HepG2 (cell line): ENCODE measurements around the gene DNPEP. TPM values are rescaled to one million over a fixed set of nuclear protein-coding genes. Genes with fewer than 3 reads are reported as not detected.
A peak's percentile ranks its signal among the peaks of the same experiment; 100 is the strongest.

Source experiments
- ATAC-seq: fragments of 200-7000 bp; cut with Tn5 transposase; 3 replicates; pipeline ENCODE4 v1.9.1; 2020; ENCODE audit warnings: mild to moderate bottlenecking, moderate library complexity
- BruUV-seq: library from RNA; stranded (reverse); fragments of 400-500 nt; replicated peaks from 2 replicates; lab custom pipeline; 2021; lab: Mats Ljungman, UMichigan
- CTCF ChIA-PET: fragments of 300-600 bp; formaldehyde crosslinking; extraction: SDS; loops from one replicate; lab custom pipeline; 2021; ENCODE audit warnings: low total read pairs, inconsistent platforms, low intra/inter-chr PET ratio; lab: Yijun Ruan, JAX
- POLR2A ChIA-PET: fragments of 350-600 bp; sonication (Branson Sonifier 250); formaldehyde crosslinking; loops from one replicate; lab custom pipeline; 2020; ENCODE audit warnings: antibody characterized with exemption, inconsistent platforms; lab: Yijun Ruan, JAX
- DNase-seq: peaks from one replicate; pipeline ENCODE4 v3.0.0-alpha.2; 2015; ENCODE audit warnings: low spot score
- FAIRE-seq: peaks from 3 replicates; lab custom pipeline; 2011; peaks lifted over from hg19 to GRCh38; lab: Jason Lieb, UNC
- H2AFZ ChIP-seq: one replicate; pipeline ENCODE4 v1.6.1; 2011; ENCODE audit warnings: low read length, inconsistent platforms
- H3K27ac ChIP-seq: fragments of 300-600 bp; 3 replicates; pipeline ENCODE4 v1.8.0; 2011; ENCODE audit warnings: mixed run types, mild to moderate bottlenecking, mixed read lengths, low read length, inconsistent platforms; ENCODE audit not compliant: insufficient read depth; ENCODE audit errors: extremely low read length
- H3K27me3 ChIP-seq, 2 experiments: fragments of 200-600 bp in 1 of 2; 2 replicates in 1 of 2; 3 replicates in 1 of 2; pipeline versions ENCODE4 v1.6.0 to v1.8.0; 2011; ENCODE audit warnings: low read length in 2 of 2, mild to moderate bottlenecking in 2 of 2, moderate library complexity in 2 of 2, inconsistent platforms in 1 of 2; ENCODE audit not compliant: insufficient read depth in 2 of 2, control insufficient read depth in 1 of 2
- H3K36me3 ChIP-seq, 2 experiments: fragments of 200-600 bp in 1 of 2; replicated peaks in 1 of 2; 2 replicates in 1 of 2; 3 replicates in 1 of 2; pipeline versions ENCODE4 v1.5.1 to v1.8.0; 2011; ENCODE audit warnings: low read length in 2 of 2, inconsistent platforms in 1 of 2; ENCODE audit not compliant: insufficient read depth in 2 of 2, control insufficient read depth in 1 of 2
- H3K4me1 ChIP-seq: 2 replicates; pipeline ENCODE4 v1.5.1; 2012; ENCODE audit warnings: low read length, inconsistent platforms; ENCODE audit not compliant: insufficient read depth
- H3K4me2 ChIP-seq: 2 replicates; pipeline ENCODE4 v1.6.0; 2011; ENCODE audit warnings: low read depth, low read length, inconsistent platforms
- H3K4me3 ChIP-seq, 3 experiments: fragments of 200-600 bp in 1 of 3; sonication (generic), shearing (Covaris generic) in 1 of 3; replicated peaks in 1 of 3; 2 replicates each; pipeline ENCODE4 v1.5.1; 2011 to 2016; ENCODE audit warnings: low read length in 3 of 3, inconsistent platforms in 2 of 3, low read depth in 2 of 3, mild to moderate bottlenecking in 2 of 3, control low read depth in 1 of 3, mixed read lengths in 1 of 3; ENCODE audit not compliant: insufficient read depth in 1 of 3
- H3K79me2 ChIP-seq: one replicate; pipeline ENCODE4 v1.6.1; 2011; ENCODE audit warnings: low read length, inconsistent platforms; ENCODE audit not compliant: insufficient read depth
- H3K9ac ChIP-seq: 2 replicates; pipeline ENCODE4 v1.6.0; 2011; ENCODE audit warnings: mild to moderate bottlenecking, low read depth, low read length, inconsistent platforms; ENCODE audit not compliant: insufficient read depth
- H3K9me3 ChIP-seq: 2 replicates; pipeline ENCODE4 v1.5.1; 2012; ENCODE audit warnings: mild to moderate bottlenecking, low read length
- H4K20me1 ChIP-seq: 2 replicates; pipeline ENCODE4 v1.6.0; 2011; ENCODE audit warnings: inconsistent platforms, mild to moderate bottlenecking, low read length, moderate library complexity; ENCODE audit not compliant: insufficient read depth
- DPF2 ChIP-seq: sonication (generic); formaldehyde crosslinking; IDR thresholded peaks from 2 replicates; pipeline ENCODE4 v1.4.0; 2020; ENCODE audit warnings: mild to moderate bottlenecking, low read depth, missing genetic modification reagents, borderline replicate concordance
- PTBP1 ChIP-seq: fragments of 200-400 bp; formaldehyde crosslinking; IDR thresholded peaks from 2 replicates; pipeline ENCODE4 v1.6.1; 2018; ENCODE audit warnings: low read length, low read depth; ENCODE audit not compliant: poor library complexity, severe bottlenecking
- ZNF234 ChIP-seq: sonication (generic); formaldehyde crosslinking; conservative IDR thresholded peaks from 2 replicates; pipeline ENCODE4 v1.5.1; 2020; ENCODE audit warnings: mild to moderate bottlenecking, missing genetic modification reagents
- ZNF747 ChIP-seq: sonication (generic); formaldehyde crosslinking; IDR thresholded peaks from 2 replicates; pipeline ENCODE4 v1.8.1; 2023; ENCODE audit warnings: missing genetic modification reagents, mild to moderate bottlenecking, borderline replicate concordance
- ZNF75D ChIP-seq: sonication (generic); formaldehyde crosslinking; IDR thresholded peaks from 2 replicates; pipeline ENCODE4 v1.8.1; 2023; ENCODE audit warnings: missing genetic modification reagents, mild to moderate bottlenecking, borderline replicate concordance
- ZNF773 ChIP-seq: sonication (generic); formaldehyde crosslinking; IDR thresholded peaks from 2 replicates; pipeline ENCODE4 v1.4.0; 2020; ENCODE audit warnings: missing genetic modification reagents, borderline replicate concordance
- WGBS: methylation state at CpG from one replicate; pipeline ENCODE4 v1.1.6; 2017; ENCODE audit warnings: low lambda C conversion rate; 5-methylcytosine and 5-hydroxymethylcytosine counted together
- in situ Hi-C: cut with HindIII; loops from 2 replicates; pipeline ENCODE4 v1.10.0; 2017; ENCODE audit warnings: low pct_unique_long_range_greater_than_20kb; ENCODE audit not compliant: extremely low pct_ligation_motif_present
- intact Hi-C: fragments of 100-400 bp; cut with micrococcal nuclease; formaldehyde crosslinking; loops from one replicate; pipeline ENCODE4 v1.10.0; 2022; ENCODE audit not compliant: unreplicated experiment
- polyA plus RNA-seq, 8 experiments: library from polyadenylated mRNA; depleted of rRNA in 3 of 8; stranded (reverse) in 7 of 8; unstranded in 1 of 8; fragments of >200 nt; fragmentation: Illumina TruSeq in 4 of 8; extraction: Trizol in 4 of 8; gene quantifications; 2 replicates each; pipeline versions ENCODE4 v1.2.1 to v1.2.3, GENCODE V29; 2011 to 2016; ENCODE audit warnings: low read depth in 4 of 8, missing spikeins in 1 of 8, mixed read lengths in 1 of 8; ENCODE audit not compliant: insufficient read depth in 1 of 8
- total RNA-seq, 5 experiments: library from RNA; depleted of rRNA; stranded (reverse); fragments of >200 nt; fragmentation: Illumina TruSeq; extraction: Trizol; gene quantifications; 2 replicates each; pipeline ENCODE4 v1.2.3, GENCODE V29; 2016; ENCODE audit warnings: low read depth in 1 of 5
- TF ChIP-seq, protein P1 (sequence below): sonication (generic); formaldehyde crosslinking; IDR thresholded peaks from 2 replicates; pipeline ENCODE4 v1.5.1; 2020; ENCODE audit warnings: mild to moderate bottlenecking, missing genetic modification reagents, borderline replicate concordance
- TF ChIP-seq, protein P2 (sequence below): sonication (generic); formaldehyde crosslinking; IDR thresholded peaks from 2 replicates; pipeline ENCODE4 v1.9.0; 2022; ENCODE audit warnings: low read depth, missing genetic modification reagents
- TF ChIP-seq, protein P3 (sequence below): sonication (generic); formaldehyde crosslinking; IDR thresholded peaks from 2 replicates; pipeline ENCODE4 v1.5.0; 2020; ENCODE audit warnings: mild to moderate bottlenecking, missing genetic modification reagents, moderate library complexity
- TF ChIP-seq, protein P4 (sequence below): sonication (generic); formaldehyde crosslinking; conservative IDR thresholded peaks from 2 replicates; pipeline ENCODE4 v1.4.0; 2020; ENCODE audit warnings: mild to moderate bottlenecking, missing genetic modification reagents, moderate library complexity

DNPEP gene
- total and polyA plus RNA-seq, 2 of the 13 experiments (the other 11 are each of a cell fraction or from before 2014, with no cell fraction given), result 104 to 109 TPM

DNA sequence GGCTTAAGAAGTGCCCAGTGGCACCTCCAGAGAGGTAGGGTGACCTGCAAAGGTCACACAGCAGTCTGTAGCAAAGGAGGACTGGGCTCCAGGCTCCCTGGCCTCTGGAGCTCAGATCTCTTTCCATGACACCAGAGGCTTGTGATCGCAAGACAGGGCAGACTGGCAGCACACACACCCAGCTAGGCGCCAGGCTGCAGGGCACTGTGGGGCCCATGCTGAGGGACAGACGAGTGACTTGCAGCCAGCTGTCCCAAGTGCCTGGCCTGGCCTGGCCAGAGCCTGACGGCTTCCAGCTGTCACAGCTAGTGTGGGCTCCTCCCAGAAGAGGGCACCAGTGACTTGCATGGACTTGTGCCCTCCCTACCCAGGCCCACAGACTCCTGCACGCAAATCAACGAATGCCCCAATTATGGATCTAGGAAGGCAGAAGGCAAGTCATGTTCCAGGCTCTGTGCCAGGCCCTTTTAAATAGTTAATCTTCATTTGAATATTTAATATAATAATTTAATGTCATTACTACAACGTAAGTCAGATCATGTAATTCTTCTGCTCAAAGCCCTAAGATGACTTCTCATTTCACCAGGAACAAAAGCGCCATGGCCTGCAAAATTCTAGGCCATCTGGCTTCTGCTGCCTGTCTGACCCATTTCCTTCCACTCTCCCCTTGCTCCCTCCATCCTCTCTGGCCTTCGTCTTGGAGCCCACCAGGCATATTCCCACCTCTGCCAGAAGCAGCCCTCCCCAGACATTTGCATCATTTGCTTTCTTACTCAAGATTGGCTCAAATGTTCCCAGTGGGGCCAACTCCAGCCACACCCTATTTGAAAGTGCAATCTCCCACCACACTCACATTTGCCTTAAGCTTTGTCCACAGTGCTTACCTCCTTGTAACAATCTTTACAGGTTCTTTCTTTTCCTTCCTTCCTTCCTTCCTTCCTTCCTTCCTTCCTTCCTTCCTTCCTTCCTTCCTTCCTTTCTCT, 43.2 kb upstream of the DNPEP start (continued):
- TF ChIP-seq, protein P1, sequence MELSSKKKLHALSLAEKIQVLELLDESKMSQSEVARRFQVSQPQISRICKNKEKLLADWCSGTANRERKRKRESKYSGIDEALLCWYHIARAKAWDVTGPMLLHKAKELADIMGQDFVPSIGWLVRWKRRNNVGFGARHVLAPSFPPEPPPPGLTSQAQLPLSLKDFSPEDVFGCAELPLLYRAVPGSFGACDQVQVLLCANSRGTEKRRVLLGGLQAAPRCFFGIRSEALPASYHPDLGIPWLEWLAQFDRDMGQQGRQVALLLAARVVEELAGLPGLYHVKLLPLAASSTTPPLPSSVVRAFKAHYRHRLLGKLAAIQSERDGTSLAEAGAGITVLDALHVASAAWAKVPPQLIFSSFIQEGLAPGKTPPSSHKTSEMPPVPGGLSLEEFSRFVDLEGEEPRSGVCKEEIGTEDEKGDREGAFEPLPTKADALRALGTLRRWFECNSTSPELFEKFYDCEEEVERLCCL, result no peak
- TF ChIP-seq, protein P2, sequence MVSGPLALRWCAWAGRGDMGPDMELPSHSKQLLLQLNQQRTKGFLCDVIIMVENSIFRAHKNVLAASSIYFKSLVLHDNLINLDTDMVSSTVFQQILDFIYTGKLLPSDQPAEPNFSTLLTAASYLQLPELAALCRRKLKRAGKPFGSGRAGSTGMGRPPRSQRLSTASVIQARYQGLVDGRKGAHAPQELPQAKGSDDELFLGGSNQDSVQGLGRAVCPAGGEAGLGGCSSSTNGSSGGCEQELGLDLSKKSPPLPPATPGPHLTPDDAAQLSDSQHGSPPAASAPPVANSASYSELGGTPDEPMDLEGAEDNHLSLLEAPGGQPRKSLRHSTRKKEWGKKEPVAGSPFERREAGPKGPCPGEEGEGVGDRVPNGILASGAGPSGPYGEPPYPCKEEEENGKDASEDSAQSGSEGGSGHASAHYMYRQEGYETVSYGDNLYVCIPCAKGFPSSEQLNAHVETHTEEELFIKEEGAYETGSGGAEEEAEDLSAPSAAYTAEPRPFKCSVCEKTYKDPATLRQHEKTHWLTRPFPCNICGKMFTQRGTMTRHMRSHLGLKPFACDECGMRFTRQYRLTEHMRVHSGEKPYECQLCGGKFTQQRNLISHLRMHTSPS (CRISPR knock-in tag), result peak; percentile 28; the same call in 1 of the 2 replicates

DNA sequence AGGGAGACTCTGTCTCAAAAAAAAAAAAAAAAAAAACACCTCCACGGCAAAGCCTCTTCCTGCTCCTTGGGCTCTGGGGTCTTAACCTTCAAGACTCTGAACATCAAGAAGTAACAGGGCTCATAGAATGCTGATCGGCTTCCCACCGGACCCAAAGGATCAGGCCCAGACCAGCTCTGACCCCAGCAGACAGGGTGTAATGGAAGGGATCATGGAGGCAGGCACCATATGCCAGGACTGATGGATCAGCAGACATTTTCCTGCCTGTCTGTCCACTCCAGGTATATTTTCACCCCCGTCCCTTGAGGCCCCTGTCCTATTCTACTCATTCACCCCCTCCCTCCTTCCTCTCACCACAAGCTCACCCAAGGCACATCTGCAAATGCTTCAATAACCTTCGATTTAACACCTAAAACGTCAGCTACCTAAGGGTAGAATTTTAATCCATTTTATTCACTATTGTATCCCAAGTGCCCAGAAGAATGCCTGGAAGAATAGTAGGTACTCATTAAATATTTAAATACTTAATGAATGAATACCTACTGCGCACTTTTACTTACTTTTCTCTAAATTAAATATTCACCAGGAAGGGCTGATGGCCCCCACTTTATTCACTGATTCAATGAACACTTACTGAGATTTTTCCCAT, 42.4 kb upstream of the DNPEP start:
- POLR2A ChIA-PET, result no interaction called here
- ATAC-seq, result no peak
- CTCF ChIA-PET, result interaction anchor here (1.6 kb wide), 1 partner anchor 100 kb away, joined by 11 read pairs; no protein-coding TSS in a partner anchor
- Histone ChIP-seq H2AFZ (no peak overlapping the region), H3K4me1 (no peaks in the 10 kb centered on the region), H3K4me3 (no peak overlapping the region), H3K79me2 (no peaks in the 10 kb centered on the region), H3K9ac (no peak overlapping the region), H3K9me3 (no peaks in the 10 kb centered on the region), H4K20me1 (no peaks in the 10 kb centered on the region), H3K4me2 (no peak overlapping the region), H3K27me3 (peaks cover 14 to 62% of the 10 kb centered on the region in 2 experiments), H3K27ac (no peak overlapping the region), H3K36me3 (no peaks in the 10 kb centered on the region)
- FAIRE-seq, result no peak
- BruUV-seq, result no TSS peak
- in situ Hi-C loops, result no loop called here
- intact Hi-C loops, result loop anchor here (1.0 to 2.0 kb wide), 2 partner anchors 29 to 100 kb away; no protein-coding TSS in a partner anchor
- WGBS, result 49% methylated on average over 7 of the region's 7 CpGs
- no peak for DNase-seq
- TF ChIP-seq ZNF747 (CRISPR knock-in tag) (no peak), ZNF234 (CRISPR knock-in tag) (no peak), ZNF75D (CRISPR knock-in tag) (no peak), PTBP1 (no peak), ZNF773 (CRISPR knock-in tag) (no peak), DPF2 (CRISPR knock-in tag) (no peak)
- TF ChIP-seq, protein P3, sequence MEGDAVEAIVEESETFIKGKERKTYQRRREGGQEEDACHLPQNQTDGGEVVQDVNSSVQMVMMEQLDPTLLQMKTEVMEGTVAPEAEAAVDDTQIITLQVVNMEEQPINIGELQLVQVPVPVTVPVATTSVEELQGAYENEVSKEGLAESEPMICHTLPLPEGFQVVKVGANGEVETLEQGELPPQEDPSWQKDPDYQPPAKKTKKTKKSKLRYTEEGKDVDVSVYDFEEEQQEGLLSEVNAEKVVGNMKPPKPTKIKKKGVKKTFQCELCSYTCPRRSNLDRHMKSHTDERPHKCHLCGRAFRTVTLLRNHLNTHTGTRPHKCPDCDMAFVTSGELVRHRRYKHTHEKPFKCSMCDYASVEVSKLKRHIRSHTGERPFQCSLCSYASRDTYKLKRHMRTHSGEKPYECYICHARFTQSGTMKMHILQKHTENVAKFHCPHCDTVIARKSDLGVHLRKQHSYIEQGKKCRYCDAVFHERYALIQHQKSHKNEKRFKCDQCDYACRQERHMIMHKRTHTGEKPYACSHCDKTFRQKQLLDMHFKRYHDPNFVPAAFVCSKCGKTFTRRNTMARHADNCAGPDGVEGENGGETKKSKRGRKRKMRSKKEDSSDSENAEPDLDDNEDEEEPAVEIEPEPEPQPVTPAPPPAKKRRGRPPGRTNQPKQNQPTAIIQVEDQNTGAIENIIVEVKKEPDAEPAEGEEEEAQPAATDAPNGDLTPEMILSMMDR (CRISPR knock-in tag), result no peak
- TF ChIP-seq, protein P4, sequence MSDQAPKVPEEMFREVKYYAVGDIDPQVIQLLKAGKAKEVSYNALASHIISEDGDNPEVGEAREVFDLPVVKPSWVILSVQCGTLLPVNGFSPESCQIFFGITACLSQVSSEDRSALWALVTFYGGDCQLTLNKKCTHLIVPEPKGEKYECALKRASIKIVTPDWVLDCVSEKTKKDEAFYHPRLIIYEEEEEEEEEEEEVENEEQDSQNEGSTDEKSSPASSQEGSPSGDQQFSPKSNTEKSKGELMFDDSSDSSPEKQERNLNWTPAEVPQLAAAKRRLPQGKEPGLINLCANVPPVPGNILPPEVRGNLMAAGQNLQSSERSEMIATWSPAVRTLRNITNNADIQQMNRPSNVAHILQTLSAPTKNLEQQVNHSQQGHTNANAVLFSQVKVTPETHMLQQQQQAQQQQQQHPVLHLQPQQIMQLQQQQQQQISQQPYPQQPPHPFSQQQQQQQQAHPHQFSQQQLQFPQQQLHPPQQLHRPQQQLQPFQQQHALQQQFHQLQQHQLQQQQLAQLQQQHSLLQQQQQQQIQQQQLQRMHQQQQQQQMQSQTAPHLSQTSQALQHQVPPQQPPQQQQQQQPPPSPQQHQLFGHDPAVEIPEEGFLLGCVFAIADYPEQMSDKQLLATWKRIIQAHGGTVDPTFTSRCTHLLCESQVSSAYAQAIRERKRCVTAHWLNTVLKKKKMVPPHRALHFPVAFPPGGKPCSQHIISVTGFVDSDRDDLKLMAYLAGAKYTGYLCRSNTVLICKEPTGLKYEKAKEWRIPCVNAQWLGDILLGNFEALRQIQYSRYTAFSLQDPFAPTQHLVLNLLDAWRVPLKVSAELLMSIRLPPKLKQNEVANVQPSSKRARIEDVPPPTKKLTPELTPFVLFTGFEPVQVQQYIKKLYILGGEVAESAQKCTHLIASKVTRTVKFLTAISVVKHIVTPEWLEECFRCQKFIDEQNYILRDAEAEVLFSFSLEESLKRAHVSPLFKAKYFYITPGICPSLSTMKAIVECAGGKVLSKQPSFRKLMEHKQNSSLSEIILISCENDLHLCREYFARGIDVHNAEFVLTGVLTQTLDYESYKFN (CRISPR knock-in tag), result no peak
